ENCODE measurements around the gene AMPH. TPM values are rescaled to one million over a fixed set of nuclear protein-coding genes. Genes with fewer than 3 reads are reported as not detected.

Gene AMPH
- total RNA-seq, 1 donor from 2014 or later: 4.9 TPM

GRCh38 chr7:38542156-38542555, 89.0 kb downstream of the AMPH start:
- DNase-seq (ENCODE audit: low spot score): no peak

- DNase-seq (ENCODE audit: low spot score): no peak
Observed at GRCh38 chr7:38541440-38541839, 89.7 kb downstream of the AMPH start.

- no peak for DNase-seq (ENCODE audit: low spot score)
Observed at GRCh38 chr7:38539477-38540081, 91.6 kb downstream of the AMPH start.

- no peak for DNase-seq (ENCODE audit: low spot score)
Observed at GRCh38 chr7:38535073-38535472, 96.1 kb downstream of the AMPH start.

GRCh38 chr7:38525857-38526256, 105.3 kb downstream of the AMPH start:
- DNase-seq (ENCODE audit: low spot score): no peak

GRCh38 chr7:38524786-38525185, 106.4 kb downstream of the AMPH start:
- no peak for DNase-seq (ENCODE audit: low spot score)

GRCh38 chr7:38520741-38521140, 110.4 kb downstream of the AMPH start:
- no peak for DNase-seq (ENCODE audit: low spot score)

- DNase-seq (ENCODE audit: low spot score): no peak
Observed at GRCh38 chr7:38518541-38518940, 112.6 kb downstream of the AMPH start.

GRCh38 chr7:38512704-38513103, 118.5 kb downstream of the AMPH start:
- DNase-seq (ENCODE audit: low spot score): no peak

GRCh38 chr7:38512291-38512690, 118.9 kb downstream of the AMPH start:
- DNase-seq (ENCODE audit: low spot score): no peak

- no peak for DNase-seq (ENCODE audit: low spot score)
Observed at GRCh38 chr7:38507384-38507783, 123.8 kb downstream of the AMPH start.

GRCh38 chr7:38506756-38507155, 124.4 kb downstream of the AMPH start:
- DNase-seq (ENCODE audit: low spot score): no peak

GRCh38 chr7:38506004-38506403, 125.2 kb downstream of the AMPH start:
- DNase-seq (ENCODE audit: low spot score): no peak

- DNase-seq (ENCODE audit: low spot score): no peak
Observed at GRCh38 chr7:38504684-38505083, 126.5 kb downstream of the AMPH start.

GRCh38 chr7:38502848-38503247, 128.3 kb downstream of the AMPH start:
- DNase-seq (ENCODE audit: low spot score): no peak

GRCh38 chr7:38502289-38502688, 128.9 kb downstream of the AMPH start:
- no peak for DNase-seq (ENCODE audit: low spot score)

GRCh38 chr7:38492010-38492409, 139.2 kb downstream of the AMPH start:
- no peak for DNase-seq (ENCODE audit: low spot score)

GRCh38 chr7:38482521-38482920, 148.7 kb downstream of the AMPH start:
- no peak for DNase-seq (ENCODE audit: low spot score)

- no peak for DNase-seq (ENCODE audit: low spot score)
Observed at GRCh38 chr7:38481401-38481800, 149.8 kb downstream of the AMPH start.

GRCh38 chr7:38478404-38478803, 152.8 kb downstream of the AMPH start:
- no peak for DNase-seq (ENCODE audit: low spot score)

GRCh38 chr7:38477333-38477732, 153.8 kb downstream of the AMPH start:
- no peak for DNase-seq (ENCODE audit: low spot score)

- no peak for DNase-seq (ENCODE audit: low spot score)
Observed at GRCh38 chr7:38476764-38477163, 154.4 kb downstream of the AMPH start.

- no peak for DNase-seq (ENCODE audit: low spot score)
Observed at GRCh38 chr7:38465956-38466355, 165.2 kb downstream of the AMPH start.
